Natural killer cell (primary cell): Measurements from ENCODE around the gene GSG1L. TPM values are rescaled to one million over a fixed set of nuclear protein-coding genes. Genes with fewer than 3 reads are reported as not detected.

Experiments used
- ATAC-seq, 3 donors: fragments of 150-1000 bp in 2 of 3; fragments of 200-7000 bp in 1 of 3; cut with Tn5 transposase; 1 replicate in 1 of 3; 2 replicates in 2 of 3; pipeline ENCODE4 v1.10.0; 2021; ENCODE audit warnings: mild to moderate bottlenecking in 2 of 3, moderate library complexity in 2 of 3
- DNase-seq, 2 donors: peaks; one replicate each; pipeline versions ENCODE4 v3.0.0 to v3.0.0-alpha.2; 2013 to 2021; ENCODE audit warnings: mixed read lengths in 1 of 2
- H3K27ac ChIP-seq: one replicate; pipeline ENCODE4 v1.5.1; 2013; ENCODE audit warnings: mild to moderate bottlenecking, low read length
- H3K27me3 ChIP-seq: one replicate; pipeline ENCODE4 v1.6.1; 2013; ENCODE audit warnings: low read length; ENCODE audit not compliant: control insufficient read depth, insufficient read depth
- H3K36me3 ChIP-seq: one replicate; pipeline ENCODE4 v1.6.1; 2013; ENCODE audit warnings: low read length; ENCODE audit not compliant: control insufficient read depth, insufficient read depth
- H3K4me1 ChIP-seq: one replicate; pipeline ENCODE4 v1.6.1; 2013; ENCODE audit warnings: low read length; ENCODE audit not compliant: control insufficient read depth, insufficient read depth
- H3K4me3 ChIP-seq: one replicate; pipeline ENCODE4 v1.5.1; 2013; ENCODE audit warnings: low read length
- H3K9me3 ChIP-seq: one replicate; pipeline ENCODE4 v1.6.1; 2013; ENCODE audit warnings: low read length; ENCODE audit not compliant: control insufficient read depth, insufficient read depth
- H3K27ac Mint-ChIP-seq, 2 donors: one replicate each; pipeline ENCODE4 v1.8.0; 2022; ENCODE audit warnings: mild to moderate bottlenecking in 2 of 2, mixed read lengths in 2 of 2, moderate library complexity in 1 of 2
- H3K27me3 Mint-ChIP-seq, 2 donors: one replicate each; pipeline ENCODE4 v1.8.0; 2022; ENCODE audit warnings: low read depth in 2 of 2, mixed read lengths in 2 of 2
- H3K36me3 Mint-ChIP-seq: one replicate; pipeline ENCODE4 v1.8.0; 2022; ENCODE audit warnings: mixed read lengths
- H3K4me1 Mint-ChIP-seq, 2 donors: one replicate each; pipeline ENCODE4 v1.8.0; 2022; ENCODE audit warnings: mixed read lengths in 2 of 2
- H3K4me3 Mint-ChIP-seq: one replicate; pipeline ENCODE4 v1.8.0; 2022; ENCODE audit warnings: mild to moderate bottlenecking, moderate library complexity, mixed read lengths
- H3K9me3 Mint-ChIP-seq, 2 donors: one replicate each; pipeline ENCODE4 v1.8.0; 2022; ENCODE audit warnings: mixed read lengths in 2 of 2
- CTCF ChIP-seq: fragments of 200-600 bp; IDR thresholded peaks from one replicate; pipeline ENCODE4 v1.8.0; 2022; ENCODE audit warnings: antibody characterized with exemption
- WGBS: methylation state at CpG from one replicate; pipeline ENCODE4 v1.1.7; 2013; ENCODE audit warnings: missing lambda C conversion rate; ENCODE audit not compliant: insufficient coverage; 5-methylcytosine and 5-hydroxymethylcytosine counted together
- intact Hi-C: fragments of 100-400 bp; cut with micrococcal nuclease; formaldehyde crosslinking; loops from one replicate; pipeline ENCODE4 v1.14.2; 2022
- total RNA-seq, 4 donors: library from RNA; stranded (reverse); fragments of 120-200 nt in 1 of 4; gene quantifications; one replicate each; pipeline versions ENCODE4 v1.2.3 to v1.2.4, GENCODE V29; 2013 to 2022

Gene GSG1L
- total RNA-seq, 3 donors from 2014 or later (not counting 1 experiment from before 2014, with no cell fraction given): 0.25 TPM; not detected in 2

- Histone ChIP-seq H3K27me3 (no peaks in the 10 kb centered on the region), H3K36me3 (peaks cover 94% of the 10 kb centered on the region), H3K4me1 (no peaks in the 10 kb centered on the region), H3K9me3 (no peaks in the 10 kb centered on the region), H3K4me3 (no peak overlapping the region), H3K27ac (no peak overlapping the region)
- Mint-ChIP-seq H3K27ac (no peak overlapping the region), H3K4me3 (no peak overlapping the region), H3K4me1 (no peaks in the 10 kb centered on the region), H3K9me3 (no peaks in the 10 kb centered on the region), H3K27me3 (no peaks in the 10 kb centered on the region), H3K36me3 (peaks cover 16% of the 10 kb centered on the region)
- intact Hi-C loops: no loop called here
- WGBS: 98% methylated on average over 14 of the region's 14 CpGs
- TF ChIP-seq CTCF: no peak
- ATAC-seq: no peak
- no peak for DNase-seq
Observed at GRCh38 chr16:28103516-28104170, 40.1 kb upstream of the GSG1L start.

GRCh38 chr16:28101533-28101890, 38.0 kb upstream of the GSG1L start:
- H3K27ac Mint-ChIP-seq: peak overlapping the region in 1 of 2 donors; percentile 63
- DNase-seq: no peak
- 95% methylated on average over 6 of the region's 6 CpGs for WGBS
- no peaks in the 10 kb centered on the region for H3K9me3 ChIP-seq
- intact Hi-C loops: no loop called here
- ATAC-seq: no peak
- H3K27me3 ChIP-seq: no peaks in the 10 kb centered on the region
- H3K36me3 ChIP-seq: peaks cover 87% of the 10 kb centered on the region
- no peaks in the 10 kb centered on the region for H3K4me1 ChIP-seq
- TF ChIP-seq CTCF: no peak
- no peaks in the 10 kb centered on the region for H3K27me3 Mint-ChIP-seq
- no peak overlapping the region for H3K27ac ChIP-seq
- peaks cover 0 to 9% of the 10 kb centered on the region in 2 donors for H3K4me1 Mint-ChIP-seq
- no peaks in the 10 kb centered on the region for H3K9me3 Mint-ChIP-seq
- H3K4me3 Mint-ChIP-seq: no peak overlapping the region
- peaks cover 16% of the 10 kb centered on the region for H3K36me3 Mint-ChIP-seq
- no peak overlapping the region for H3K4me3 ChIP-seq

- peaks cover 0 to 10% of the 10 kb centered on the region in 2 donors for H3K4me1 Mint-ChIP-seq
- peaks cover 82% of the 10 kb centered on the region for H3K36me3 ChIP-seq
- no peaks in the 10 kb centered on the region for H3K9me3 ChIP-seq
- no peak for DNase-seq
- H3K4me3 Mint-ChIP-seq: no peak overlapping the region
- H3K27ac Mint-ChIP-seq: peak overlapping the region in 1 of 2 donors; percentile 58
- no peak overlapping the region for H3K4me3 ChIP-seq
- H3K4me1 ChIP-seq: no peaks in the 10 kb centered on the region
- no peak for TF ChIP-seq CTCF
- no peaks in the 10 kb centered on the region for H3K27me3 ChIP-seq
- ATAC-seq: no peak
- no peak overlapping the region for H3K27ac ChIP-seq
- WGBS: 96% methylated on average over 14 of the region's 14 CpGs
- peaks cover 16% of the 10 kb centered on the region for H3K36me3 Mint-ChIP-seq
- intact Hi-C loops: no loop called here
- H3K27me3 Mint-ChIP-seq: no peaks in the 10 kb centered on the region
- no peaks in the 10 kb centered on the region for H3K9me3 Mint-ChIP-seq
Observed at GRCh38 chr16:28100810-28101532, 37.5 kb upstream of the GSG1L start.
